Prostate gland (tissue), 2 donors: ENCODE measurements around the gene ALPK3.

Experiments used
- POLR2AphosphoS5 ChIP-seq: sonication (generic); formaldehyde crosslinking; IDR thresholded peaks from one replicate; pipeline ENCODE4 v1.6.1; 2017; ENCODE audit warnings: antibody characterized with exemption
- TF ChIP-seq, protein P1 (sequence below), 4 experiments: fragments of 200-600 bp in 2 of 4; fragments of 450-650 bp in 2 of 4; sonication (generic) in 2 of 4; IDR thresholded peaks; 1 replicate in 3 of 4; 2 replicates in 1 of 4; pipeline ENCODE4 v1.5.1; 2016 to 2019; ENCODE audit warnings: antibody characterized with exemption in 4 of 4, mild to moderate bottlenecking in 2 of 4, moderate library complexity in 2 of 4

DNA sequence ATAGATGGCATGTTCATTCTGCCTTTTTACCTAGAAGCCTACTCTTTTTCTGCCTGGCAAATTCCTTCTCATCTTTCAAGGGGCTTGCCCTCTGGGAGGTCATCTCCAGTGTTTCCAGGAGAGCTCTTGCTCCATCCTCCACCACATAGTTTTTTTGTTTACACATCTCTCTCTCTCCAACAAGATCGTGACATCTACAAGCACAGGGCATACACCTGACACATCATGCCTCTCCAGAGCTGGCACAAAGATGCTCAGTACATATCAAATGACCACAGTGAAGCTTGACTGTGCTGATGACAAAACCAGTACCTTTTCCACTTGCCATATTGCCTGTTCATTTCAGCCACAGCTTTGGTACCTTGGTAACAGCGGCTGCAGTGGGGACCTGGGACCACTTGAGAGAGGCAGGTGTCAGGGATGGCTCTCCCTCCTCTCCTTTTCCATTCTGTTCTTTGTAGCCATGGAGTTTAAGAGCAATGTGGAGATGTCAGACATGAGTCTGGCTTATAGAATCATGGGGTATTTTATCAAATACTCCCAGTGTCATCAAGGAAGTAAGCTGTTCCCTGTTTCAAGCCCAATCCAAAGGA lies 15.4 kb downstream of the ALPK3 start:
- TF ChIP-seq, protein P1, sequence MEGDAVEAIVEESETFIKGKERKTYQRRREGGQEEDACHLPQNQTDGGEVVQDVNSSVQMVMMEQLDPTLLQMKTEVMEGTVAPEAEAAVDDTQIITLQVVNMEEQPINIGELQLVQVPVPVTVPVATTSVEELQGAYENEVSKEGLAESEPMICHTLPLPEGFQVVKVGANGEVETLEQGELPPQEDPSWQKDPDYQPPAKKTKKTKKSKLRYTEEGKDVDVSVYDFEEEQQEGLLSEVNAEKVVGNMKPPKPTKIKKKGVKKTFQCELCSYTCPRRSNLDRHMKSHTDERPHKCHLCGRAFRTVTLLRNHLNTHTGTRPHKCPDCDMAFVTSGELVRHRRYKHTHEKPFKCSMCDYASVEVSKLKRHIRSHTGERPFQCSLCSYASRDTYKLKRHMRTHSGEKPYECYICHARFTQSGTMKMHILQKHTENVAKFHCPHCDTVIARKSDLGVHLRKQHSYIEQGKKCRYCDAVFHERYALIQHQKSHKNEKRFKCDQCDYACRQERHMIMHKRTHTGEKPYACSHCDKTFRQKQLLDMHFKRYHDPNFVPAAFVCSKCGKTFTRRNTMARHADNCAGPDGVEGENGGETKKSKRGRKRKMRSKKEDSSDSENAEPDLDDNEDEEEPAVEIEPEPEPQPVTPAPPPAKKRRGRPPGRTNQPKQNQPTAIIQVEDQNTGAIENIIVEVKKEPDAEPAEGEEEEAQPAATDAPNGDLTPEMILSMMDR (IDR thresholded peaks at IDR 0.05): no peak
- no peak for TF ChIP-seq POLR2AphosphoS5
